NCI-H2081 (cell line): Measurements from ENCODE around the gene ADPGK.

Experiments used
- DNase-seq, 2 experiments: peaks; one replicate each; lab custom pipeline; 2025; lab: John Stamatoyannopoulos, UW

Gene ADPGK

DNA sequence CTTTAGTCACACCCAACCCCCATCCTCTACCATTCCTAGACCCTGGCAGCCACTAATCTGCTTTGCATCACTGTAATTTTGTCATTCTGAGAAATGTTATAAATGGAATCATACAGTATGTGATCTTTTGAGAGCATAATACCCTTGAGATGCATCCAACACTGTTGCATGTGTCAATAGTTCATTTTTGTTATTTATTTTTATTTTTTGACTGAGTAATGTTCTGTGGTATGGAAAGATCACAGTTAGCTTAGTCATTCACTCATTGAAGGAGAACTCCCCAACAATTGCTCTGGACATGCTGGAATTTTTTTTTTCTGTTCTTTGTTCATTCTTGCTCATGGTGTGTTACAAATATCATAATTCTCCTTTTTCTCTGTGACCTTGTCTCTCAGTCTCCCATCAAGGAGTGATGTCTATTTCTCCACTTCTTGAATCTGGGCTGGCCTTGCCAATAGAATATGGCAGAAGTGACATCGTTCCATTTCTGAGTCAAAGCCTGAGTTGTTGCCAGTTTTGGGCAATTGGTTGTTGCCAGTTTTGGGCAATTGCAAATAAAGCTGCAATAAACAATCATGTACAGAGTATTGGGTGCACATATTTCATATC is 6.8 kb upstream of the ADPGK start:
- DNase-seq = no peak

DNA sequence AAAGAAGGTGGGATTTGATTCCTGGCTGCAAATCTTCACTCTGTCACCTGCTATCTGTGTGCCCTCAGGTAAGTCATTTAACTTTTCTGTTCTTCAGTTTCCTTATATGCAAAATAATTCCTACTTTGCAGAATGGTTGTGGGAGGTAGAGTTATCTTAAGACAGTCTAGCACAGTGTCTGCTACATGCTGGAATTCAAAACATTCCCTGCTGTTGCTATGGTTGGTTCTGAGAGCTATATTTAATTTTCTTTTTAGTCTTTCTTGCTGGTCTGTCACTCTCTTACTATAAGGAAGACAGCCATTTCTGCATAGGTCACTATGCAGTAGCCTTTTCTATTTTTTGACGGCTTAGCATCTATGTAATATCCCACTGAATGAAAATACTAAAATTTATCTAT is 4.0 kb upstream of the ADPGK start:
- no peak for DNase-seq

DNA sequence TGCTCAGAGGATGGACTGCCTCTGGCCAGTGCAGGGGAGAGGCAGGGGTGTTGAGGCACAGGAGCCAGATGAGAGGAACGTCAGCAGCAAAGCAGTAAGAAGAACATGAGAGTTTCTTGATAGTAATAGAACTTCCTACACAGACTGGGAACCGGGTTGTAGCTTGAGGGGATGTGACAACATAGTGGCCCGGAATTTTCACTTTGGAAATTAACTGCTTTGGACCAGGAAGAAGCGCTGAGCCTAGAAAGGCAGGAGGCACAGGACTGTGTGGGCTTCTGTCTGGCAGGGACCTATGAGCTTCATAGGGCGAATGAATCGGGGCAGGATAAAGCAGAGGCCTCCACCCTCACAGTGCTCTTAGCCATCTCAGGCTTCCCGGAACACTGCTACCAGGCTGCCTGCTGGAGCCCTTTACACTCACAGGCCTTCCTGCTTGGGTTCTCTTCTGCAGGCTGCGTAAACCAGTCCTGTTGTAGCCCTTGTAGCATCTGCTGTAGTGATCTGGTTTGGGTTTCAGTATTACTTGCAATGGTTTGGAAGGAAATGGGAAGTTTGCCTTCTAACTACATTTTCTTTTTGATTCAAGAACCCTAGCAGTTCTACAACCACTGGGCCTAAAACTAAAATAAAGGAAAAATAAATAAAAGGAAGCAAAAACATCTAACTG is 3.3 kb upstream of the ADPGK start:
- no peak for DNase-seq

DNA sequence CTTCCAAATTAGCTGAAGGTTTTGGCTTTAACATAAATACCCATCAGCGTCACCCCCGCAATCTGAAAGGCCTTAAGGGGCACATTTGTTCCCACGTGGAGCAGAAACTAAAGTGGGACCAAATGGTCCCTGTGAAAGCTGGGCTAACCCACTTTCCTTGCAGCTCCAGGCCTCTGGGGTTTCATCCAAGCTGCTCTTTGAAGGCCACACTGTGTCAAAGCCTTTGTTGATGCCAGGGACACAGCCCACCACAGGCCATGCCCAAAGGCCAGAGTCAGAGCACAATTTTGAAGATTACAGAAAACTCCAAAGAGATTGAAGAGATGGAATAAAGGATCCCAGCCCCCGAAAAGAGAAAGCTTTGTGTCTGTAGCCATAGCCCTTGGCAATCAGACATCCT is 2.7 kb upstream of the ADPGK start:
- DNase-seq = no peak

GRCh38 chr15:72785841-72786240 is 2.3 kb upstream of the ADPGK start:
- no peak for DNase-seq

- DNase-seq = no peak
Measured at GRCh38 chr15:72785432-72785831, 1.9 kb upstream of the ADPGK start.

DNA sequence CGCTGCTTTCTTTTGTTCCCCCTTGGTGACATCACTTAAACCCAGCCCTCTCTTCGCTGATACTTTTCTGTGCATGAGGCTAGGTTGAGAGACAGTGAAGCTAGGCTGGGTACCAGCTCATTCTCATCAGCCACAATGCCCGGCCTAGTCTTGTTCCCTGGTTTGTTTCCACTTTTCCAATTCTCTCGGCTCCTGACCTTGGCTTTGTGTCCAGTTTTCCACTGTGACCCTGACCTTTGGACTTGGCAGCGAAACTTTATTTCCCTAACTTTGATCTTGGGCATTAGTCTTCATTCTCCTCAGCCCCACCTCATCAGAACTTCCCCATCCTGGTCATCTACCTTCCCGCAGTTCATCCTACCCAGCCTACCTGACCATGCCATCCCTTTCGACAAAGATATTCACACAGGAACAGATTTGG is 908 bp upstream of the ADPGK start:
- DNase-seq = no peak

DNA sequence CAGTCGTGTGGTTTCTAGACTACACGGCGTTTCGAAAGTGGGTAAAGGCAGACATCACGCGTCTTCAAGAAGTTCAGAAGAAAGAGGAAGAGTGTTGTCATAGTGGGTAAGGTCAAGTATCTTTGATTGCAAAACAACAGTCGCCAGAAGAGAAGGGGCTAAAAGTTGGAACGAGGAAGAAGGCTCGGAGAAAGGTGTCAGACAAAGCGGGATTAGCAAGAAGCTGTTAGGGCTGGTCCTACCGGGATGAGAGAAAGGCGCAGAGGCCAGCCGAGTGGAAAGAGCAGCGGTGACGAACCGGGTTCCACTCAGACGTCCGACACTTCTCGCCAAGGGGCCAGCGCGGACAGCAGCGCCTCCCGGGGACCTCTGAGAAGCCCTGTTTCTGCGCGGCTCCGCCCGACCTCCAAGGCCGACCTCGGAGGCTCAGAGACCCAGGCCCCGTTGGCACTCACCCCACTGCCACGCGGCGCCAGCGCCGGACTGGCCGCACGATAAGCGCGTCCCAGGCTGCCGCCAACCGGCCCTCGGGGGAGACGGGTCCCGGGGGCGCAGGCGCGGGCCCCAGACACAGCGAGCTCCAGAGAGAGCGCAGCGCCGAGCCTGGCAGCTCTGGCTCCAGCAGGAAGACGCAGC is 436 bp downstream of the ADPGK start:
- DNase-seq = no peak

DNA sequence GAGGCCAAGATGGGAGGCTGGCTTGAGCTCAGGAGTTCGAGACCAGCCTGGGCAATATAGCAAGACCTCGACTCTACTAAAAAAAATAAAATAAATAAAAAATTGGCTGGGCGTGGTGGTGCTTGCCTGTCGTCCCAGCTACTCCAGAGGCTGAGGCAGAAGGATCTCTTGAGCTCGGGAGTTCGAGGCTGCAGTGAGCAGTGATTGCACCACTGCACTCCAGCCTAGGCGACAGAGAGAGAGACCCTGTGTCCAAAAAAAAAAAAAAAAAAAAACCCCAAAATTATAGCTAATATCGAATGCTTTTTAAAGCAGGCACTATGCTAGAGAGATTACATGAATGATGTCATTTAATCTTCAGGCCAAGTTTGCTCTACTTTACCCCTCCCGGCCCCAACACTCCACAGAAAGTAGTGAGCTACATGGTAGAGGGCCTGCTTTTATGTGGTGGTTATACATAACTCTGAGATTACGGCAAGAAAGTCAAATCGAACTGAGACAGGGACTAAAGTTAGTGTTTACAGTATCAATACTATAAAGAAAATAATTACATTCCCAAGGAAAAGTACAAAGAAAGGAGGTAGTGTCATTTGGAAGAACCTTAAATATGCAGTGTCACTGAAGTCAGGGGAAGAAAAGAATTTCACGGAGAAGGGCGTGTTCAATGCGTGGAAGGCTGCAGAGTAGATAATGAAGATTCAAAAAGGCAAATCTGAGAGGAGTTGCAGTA is 1.1 kb downstream of the ADPGK start:
- DNase-seq = no peak

GRCh38 chr15:72781631-72782030 is 1.9 kb downstream of the ADPGK start:
- DNase-seq = no peak

DNA sequence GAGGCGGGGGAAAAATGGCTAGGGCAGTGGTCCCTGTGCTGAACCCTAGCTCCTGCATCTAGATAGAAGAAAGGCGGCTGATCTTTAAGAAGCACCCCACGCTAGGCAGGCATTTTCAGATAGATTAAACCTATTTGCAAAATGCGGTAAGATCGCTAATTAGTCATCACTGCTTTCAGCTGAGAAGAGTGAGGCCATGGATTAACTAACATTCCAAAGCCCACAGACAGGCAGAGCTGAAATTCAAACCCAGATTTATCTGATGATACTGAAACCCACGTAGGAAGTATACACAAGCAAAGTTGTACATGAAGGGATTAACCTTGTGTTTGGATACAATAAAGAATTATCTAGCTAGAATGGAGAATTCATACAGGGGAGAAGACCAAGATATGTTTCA is 4.8 kb downstream of the ADPGK start:
- no peak for DNase-seq

DNA sequence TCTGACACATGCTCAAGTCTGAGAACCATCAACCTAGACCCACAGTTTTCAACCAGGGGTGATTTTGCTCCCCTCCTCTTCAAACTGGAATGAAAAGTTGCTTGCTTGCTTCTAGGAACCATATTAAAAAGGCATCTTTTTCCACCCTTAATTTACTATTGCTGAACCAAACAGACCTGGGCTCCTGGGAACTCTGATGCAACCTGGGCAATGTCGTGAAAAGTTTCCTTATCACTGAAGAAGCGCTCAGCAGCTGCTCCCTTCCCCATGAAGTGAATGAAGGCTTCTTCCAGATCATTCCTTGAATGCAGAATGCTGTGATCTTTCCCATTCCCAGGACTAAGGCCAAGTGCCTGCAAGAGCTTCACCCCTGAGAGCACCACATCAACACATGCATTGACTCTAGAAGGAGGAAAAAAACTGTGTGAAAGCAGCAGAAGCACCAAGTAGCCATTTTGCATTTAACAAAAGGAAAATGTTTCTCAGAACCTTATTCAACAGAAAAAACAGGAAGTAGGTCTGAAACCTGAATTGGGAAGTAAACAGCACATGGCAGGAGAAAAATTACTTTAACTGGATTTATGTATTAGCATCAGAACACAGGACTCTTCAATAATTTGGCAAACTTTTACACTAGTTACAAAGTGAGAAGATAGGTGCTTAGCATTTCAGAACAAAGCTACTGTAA is 8.7 kb downstream of the ADPGK start:
- no peak for DNase-seq

- DNase-seq = no peak
Measured at GRCh38 chr15:72771329-72771725, 12.2 kb downstream of the ADPGK start.

- DNase-seq = no peak
Measured at GRCh38 chr15:72770673-72771328, 12.8 kb downstream of the ADPGK start.

DNA sequence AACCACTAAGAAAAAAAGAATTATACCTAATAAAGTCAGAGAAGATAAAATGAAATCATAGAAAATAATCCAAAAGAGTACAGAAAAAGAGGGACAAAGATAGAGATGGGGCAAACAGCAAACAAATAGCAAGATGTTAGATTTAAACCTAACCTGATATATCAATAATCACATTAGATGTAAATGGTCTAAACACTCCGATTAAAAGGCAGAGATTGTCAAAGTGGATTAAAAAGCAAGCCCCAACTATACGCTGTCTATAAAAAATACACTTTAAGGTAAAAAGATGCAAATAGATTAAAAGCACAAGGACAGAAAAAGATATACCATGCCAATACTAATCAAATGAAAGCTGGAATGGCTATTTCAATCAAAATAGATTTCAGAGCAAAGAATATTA is 16.8 kb downstream of the ADPGK start:
- no peak for DNase-seq

DNA sequence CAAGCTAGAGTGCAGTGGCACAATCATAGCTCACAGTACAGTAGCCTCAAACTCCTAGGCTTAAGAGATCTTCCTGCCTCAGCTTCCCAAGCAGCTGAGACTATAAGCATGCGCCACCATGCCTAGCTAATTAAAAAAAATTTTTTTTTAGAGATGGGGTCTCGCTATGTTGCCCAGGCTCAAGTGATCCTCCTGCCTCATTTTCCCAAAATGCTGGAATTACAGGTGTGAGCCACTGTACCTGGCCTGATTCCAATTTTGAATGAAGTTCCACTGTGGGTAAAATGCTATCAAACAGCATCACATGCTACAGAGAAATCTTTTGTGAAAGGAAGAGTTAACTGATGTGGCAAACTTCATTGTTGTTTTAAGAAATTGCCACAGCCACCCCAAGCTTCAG is 17.5 kb downstream of the ADPGK start:
- no peak for DNase-seq

GRCh38 chr15:72764656-72765055 is 18.9 kb downstream of the ADPGK start:
- DNase-seq = no peak

DNA sequence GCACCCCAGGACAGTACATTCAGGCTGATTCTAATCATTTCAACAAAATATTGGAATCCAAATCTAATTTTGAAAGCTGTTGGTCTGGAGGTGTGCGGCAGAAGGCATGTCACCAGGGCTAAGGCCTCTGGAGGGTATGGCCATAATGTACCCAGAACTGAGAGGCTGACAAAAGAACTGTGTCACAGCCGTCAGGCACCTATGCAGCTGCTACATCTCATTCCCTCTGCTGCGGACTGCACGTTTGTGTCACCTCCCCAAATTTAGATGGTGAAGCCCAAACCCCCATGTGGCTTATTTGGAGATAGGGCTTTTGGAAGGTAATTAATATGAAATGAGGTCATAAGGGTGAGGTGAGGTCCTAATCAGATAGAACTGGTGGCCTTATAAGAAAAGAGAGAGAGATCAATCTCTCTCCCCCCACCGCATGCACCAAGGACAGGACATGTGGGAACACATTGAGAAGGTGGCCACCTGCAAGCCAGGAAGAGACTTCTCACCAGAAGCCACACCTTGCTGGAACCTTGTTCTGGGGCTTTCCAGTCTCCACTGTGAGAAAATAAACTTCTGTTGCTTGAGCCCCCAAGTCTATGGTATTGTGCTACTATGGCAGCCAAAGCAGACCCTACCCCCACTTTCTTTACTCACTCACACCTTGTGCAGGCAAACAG is 22.8 kb downstream of the ADPGK start:
- no peak for DNase-seq

GRCh38 chr15:72758182-72758581 is 25.4 kb downstream of the ADPGK start:
- no peak for DNase-seq

DNA sequence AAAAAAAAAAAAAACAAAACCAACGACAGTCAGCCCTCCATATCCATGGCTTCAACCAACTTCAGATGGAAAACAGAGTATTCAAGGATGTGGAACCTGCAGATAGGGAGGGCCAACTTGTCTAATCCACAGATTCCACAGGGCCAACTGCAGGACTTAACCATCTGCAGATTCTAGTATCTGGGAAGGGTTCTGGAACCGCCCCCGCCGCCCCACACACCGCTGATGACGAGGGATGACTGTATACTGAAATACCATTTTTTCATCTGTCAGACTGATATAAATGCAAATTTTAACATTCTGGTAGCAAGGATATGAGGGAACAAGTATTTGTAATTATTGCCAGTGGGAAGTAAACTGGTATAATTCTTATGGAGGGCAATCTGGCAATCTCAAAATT is 29.5 kb downstream of the ADPGK start:
- no peak for DNase-seq

- DNase-seq = no peak
Measured at GRCh38 chr15:72751751-72752455, 31.7 kb downstream of the ADPGK start.
